Keratinocyte (primary cell): Measurements from ENCODE around the gene SLIT3. TPM values are rescaled to one million over a fixed set of nuclear protein-coding genes. Genes with fewer than 3 reads are reported as not detected.

Source experiments
- DNase-seq: peaks from one replicate; pipeline ENCODE4 v3.0.0-alpha.2; 2011; ENCODE audit warnings: low read depth, missing footprints, low spot score
- FAIRE-seq: peaks from 2 replicates; lab custom pipeline; 2011; peaks lifted over from hg19 to GRCh38; lab: Jason Lieb, UNC
- H2AFZ ChIP-seq: 2 replicates; pipeline ENCODE4 v1.6.0; 2012; ENCODE audit warnings: low read length, control low read depth, inconsistent platforms; ENCODE audit not compliant: control insufficient read depth
- H3K27ac ChIP-seq: 2 replicates; pipeline ENCODE4 v1.5.1; 2011; ENCODE audit warnings: low read length; ENCODE audit not compliant: control insufficient read depth, insufficient read depth
- H3K27me3 ChIP-seq: 3 replicates; pipeline ENCODE4 v1.6.0; 2011; ENCODE audit warnings: low read length; ENCODE audit not compliant: control insufficient read depth, insufficient read depth; ENCODE audit errors: extremely low read depth
- H3K36me3 ChIP-seq, 2 experiments: 2 replicates in 1 of 2; 3 replicates in 1 of 2; pipeline ENCODE4 v1.5.1; 2011; ENCODE audit warnings: low read length in 2 of 2, mild to moderate bottlenecking in 1 of 2; ENCODE audit not compliant: control insufficient read depth in 2 of 2, insufficient read depth in 2 of 2; ENCODE audit errors: extremely low read depth in 1 of 2
- H3K4me1 ChIP-seq: 3 replicates; pipeline ENCODE4 v1.5.1; 2011; ENCODE audit warnings: low read length; ENCODE audit not compliant: control insufficient read depth, insufficient read depth; ENCODE audit errors: extremely low read depth
- H3K4me2 ChIP-seq: 3 replicates; pipeline ENCODE4 v1.6.0; 2011; ENCODE audit warnings: low read depth, low read length; ENCODE audit not compliant: control insufficient read depth, insufficient read depth; ENCODE audit errors: extremely low read depth
- H3K4me3 ChIP-seq, 3 experiments: fragments of 200-600 bp in 1 of 3; sonication (generic) in 1 of 3; 2 replicates in 2 of 3; 3 replicates in 1 of 3; pipeline ENCODE4 v1.5.1; 2011 to 2016; ENCODE audit warnings: low read length in 3 of 3, mild to moderate bottlenecking in 3 of 3, control low read depth in 2 of 3, inconsistent platforms in 1 of 3, low read depth in 1 of 3, mixed read lengths in 1 of 3, mixed run types in 1 of 3, moderate library complexity in 1 of 3; ENCODE audit not compliant: control insufficient read depth in 2 of 3, insufficient read depth in 2 of 3; ENCODE audit errors: extremely low read depth in 1 of 3
- H3K79me2 ChIP-seq: 2 replicates; pipeline ENCODE4 v1.6.0; 2012; ENCODE audit warnings: low read length; ENCODE audit not compliant: control insufficient read depth, insufficient read depth
- H3K9ac ChIP-seq: 3 replicates; pipeline ENCODE4 v1.6.0; 2011; ENCODE audit warnings: low read length; ENCODE audit not compliant: control insufficient read depth, insufficient read depth; ENCODE audit errors: extremely low read depth
- H3K9me1 ChIP-seq: 3 replicates; pipeline ENCODE4 v1.6.0; 2011; ENCODE audit warnings: low read length; ENCODE audit not compliant: control insufficient read depth, insufficient read depth; ENCODE audit errors: extremely low read depth
- H3K9me3 ChIP-seq: 2 replicates; pipeline ENCODE4 v1.5.1; 2012; ENCODE audit warnings: low read depth, low read length; ENCODE audit not compliant: control insufficient read depth
- H4K20me1 ChIP-seq: 3 replicates; pipeline ENCODE4 v1.6.0; 2011; ENCODE audit warnings: low read length; ENCODE audit not compliant: control insufficient read depth, insufficient read depth; ENCODE audit errors: extremely low read depth
- CTCF ChIP-seq, 3 experiments: IDR thresholded peaks in 1 of 3; conservative IDR thresholded peaks in 1 of 3; optimal IDR thresholded peaks in 1 of 3; 2 replicates in 2 of 3; 3 replicates in 1 of 3; pipeline versions ENCODE3 to v1.5.1; 2011; ENCODE audit warnings: low read length in 3 of 3, mild to moderate bottlenecking in 3 of 3, moderate library complexity in 2 of 3, control low read depth in 1 of 3, inconsistent platforms in 1 of 3; ENCODE audit not compliant: insufficient read depth in 2 of 3; ENCODE audit errors: extremely low read depth in 1 of 3
- EZH2 ChIP-seq: IDR thresholded peaks from one replicate; pipeline ENCODE4 v1.6.1; 2012; ENCODE audit warnings: inconsistent platforms, mild to moderate bottlenecking, low read length, moderate library complexity
- dilution Hi-C: fragments of 300-500 bp; cut with MboI; formaldehyde crosslinking; loops from one replicate; pipeline ENCODE4 v1.7.0; 2020; ENCODE audit warnings: low sequenced_read_pairs; ENCODE audit not compliant: extremely low pct_ligation_motif_present
- polyA plus RNA-seq, 5 experiments: library from polyadenylated mRNA; depleted of rRNA in 3 of 5; stranded (reverse) in 3 of 5; stranded (forward) in 1 of 5; unstranded in 1 of 5; fragments of >200 nt; gene quantifications; 1 replicate in 1 of 5; 2 replicates in 3 of 5; 3 replicates in 1 of 5; pipeline versions ENCODE4 v1.2.1 to v1.2.3, GENCODE V29; 2011 to 2012; ENCODE audit warnings: missing spikeins in 2 of 5, low read depth in 1 of 5, low replicate concordance in 1 of 5

SLIT3 gene
- polyA plus RNA-seq, 1 donor (not counting 4 experiments of a cell fraction or from before 2014, with no cell fraction given) = 2.4 TPM

GRCh38 chr5:169296419-169297143, 4.4 kb downstream of the SLIT3 start:
- H3K27ac ChIP-seq = no peak overlapping the region
- no peak overlapping the region for H3K4me2 ChIP-seq
- dilution Hi-C loops = no loop called here
- FAIRE-seq = no peak
- H3K9me3 ChIP-seq = no peaks in the 10 kb centered on the region
- H2AFZ ChIP-seq = no peak overlapping the region
- no peaks in the 10 kb centered on the region for H3K79me2 ChIP-seq
- no peak for DNase-seq
- peaks cover 7% of the 10 kb centered on the region for H3K27me3 ChIP-seq
- TF ChIP-seq EZH2 (no peak), CTCF (optimal IDR thresholded peaks at IDR 0.05 in 1 of 3, IDR thresholded peaks at IDR 0.05 in 1 of 3, conservative IDR thresholded peaks at IDR 0.05 in 1 of 3; ENCODE audit: extremely low read depth in 1 of 3, insufficient read depth in 2 of 3, low read length in 3 of 3) (no peak)
- no peak overlapping the region for H3K9ac ChIP-seq
- H3K36me3 ChIP-seq = no peaks in the 10 kb centered on the region
- no peak overlapping the region for H3K4me3 ChIP-seq
- H3K4me1 ChIP-seq = peaks cover 6% of the 10 kb centered on the region
- H4K20me1 ChIP-seq = no peaks in the 10 kb centered on the region
- H3K9me1 ChIP-seq = no peaks in the 10 kb centered on the region

GRCh38 chr5:169295306-169295705, 5.6 kb downstream of the SLIT3 start:
- peaks cover 2% of the 10 kb centered on the region for H3K4me1 ChIP-seq
- FAIRE-seq (no peak), DNase-seq (no peak)
- no peaks in the 10 kb centered on the region for H3K9me1 ChIP-seq
- H3K9ac ChIP-seq = no peak overlapping the region
- H3K9me3 ChIP-seq = no peaks in the 10 kb centered on the region
- H3K27me3 ChIP-seq = peaks cover 5% of the 10 kb centered on the region
- dilution Hi-C loops = no loop called here
- TF ChIP-seq CTCF (optimal IDR thresholded peaks at IDR 0.05 in 1 of 3, IDR thresholded peaks at IDR 0.05 in 1 of 3, conservative IDR thresholded peaks at IDR 0.05 in 1 of 3; ENCODE audit: extremely low read depth in 1 of 3, insufficient read depth in 2 of 3, low read length in 3 of 3) (no peak), EZH2 (no peak)
- H3K4me3 ChIP-seq = no peak overlapping the region
- H3K79me2 ChIP-seq = no peaks in the 10 kb centered on the region
- H2AFZ ChIP-seq = no peak overlapping the region
- H3K4me2 ChIP-seq = no peak overlapping the region
- H3K27ac ChIP-seq = no peak overlapping the region
- no peaks in the 10 kb centered on the region for H3K36me3 ChIP-seq
- H4K20me1 ChIP-seq = no peaks in the 10 kb centered on the region
